ENCODE measurements around the gene GNB4.
A peak's percentile ranks its signal among the peaks of the same experiment; 100 is the strongest.

Gene GNB4

DNA sequence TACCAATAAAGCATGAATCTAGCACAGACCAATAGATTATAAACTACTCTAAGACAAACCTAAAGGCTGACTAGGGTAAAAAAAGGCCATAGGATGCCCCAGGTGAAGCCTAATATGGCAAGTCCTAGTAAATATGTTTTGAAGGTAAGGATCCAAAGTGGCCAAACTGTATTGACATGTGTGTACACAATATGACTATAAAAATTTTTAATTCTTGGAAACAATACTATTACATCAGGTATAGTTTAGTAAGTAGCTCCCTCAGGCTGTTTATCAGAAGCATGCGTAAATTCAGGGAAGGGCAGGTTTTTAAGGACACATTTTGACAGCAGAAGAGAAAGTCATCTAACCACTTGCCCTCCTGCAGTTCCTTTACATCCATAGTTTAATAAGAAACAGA lies 18.8 kb downstream of the GNB4 start:
- DNase-seq (ENCODE audit: low spot score): no peak

DNA sequence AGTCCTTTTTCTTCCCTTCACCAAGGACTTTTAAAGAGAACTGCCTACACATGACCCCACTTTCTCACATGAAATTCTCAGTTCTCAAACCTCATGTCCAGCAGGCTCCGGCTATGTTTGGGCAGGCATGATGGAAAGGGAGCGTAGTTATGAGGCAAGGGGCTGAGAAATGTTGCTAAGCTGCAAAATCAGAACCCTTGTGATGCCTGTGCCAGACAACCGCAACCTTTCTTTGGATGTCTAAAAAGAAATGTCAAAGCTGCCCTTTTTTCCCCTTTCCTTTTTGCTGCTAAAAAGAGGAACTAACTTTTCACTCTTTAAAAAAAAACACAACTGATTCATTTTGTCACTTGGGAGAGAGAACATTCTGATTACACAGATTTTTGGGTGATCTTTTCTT lies 19.2 kb downstream of the GNB4 start:
- DNase-seq (ENCODE audit: low spot score): no peak

DNA sequence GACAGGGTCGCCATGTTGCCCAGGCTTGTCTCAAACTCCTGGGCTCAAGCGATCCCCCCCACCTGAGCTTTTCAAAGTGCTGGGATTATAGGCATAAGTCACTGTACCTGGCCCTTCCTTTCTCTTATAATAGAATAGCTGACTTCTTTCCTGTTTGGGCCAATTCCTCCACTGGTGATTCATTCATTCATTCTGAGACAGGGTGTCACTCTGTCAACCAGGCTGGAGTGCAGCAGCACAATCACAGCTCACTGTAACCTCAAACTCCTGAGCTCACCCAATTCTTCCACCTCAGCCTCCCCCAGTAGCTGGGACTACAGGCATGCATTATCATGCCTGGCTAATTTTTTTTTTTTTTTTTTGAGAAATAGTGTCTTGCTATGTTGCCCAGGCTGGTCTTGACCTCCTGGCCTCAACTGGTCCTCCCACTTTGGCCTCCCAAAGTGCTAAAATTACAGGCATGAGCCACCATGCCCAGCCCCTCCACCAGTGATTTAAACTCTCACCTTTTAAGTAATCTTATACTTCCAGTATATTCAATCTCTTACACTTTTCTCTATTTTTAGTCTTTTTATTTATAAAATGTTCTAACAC lies 20.9 kb downstream of the GNB4 start:
- no peak for DNase-seq (ENCODE audit: low spot score)

DNA sequence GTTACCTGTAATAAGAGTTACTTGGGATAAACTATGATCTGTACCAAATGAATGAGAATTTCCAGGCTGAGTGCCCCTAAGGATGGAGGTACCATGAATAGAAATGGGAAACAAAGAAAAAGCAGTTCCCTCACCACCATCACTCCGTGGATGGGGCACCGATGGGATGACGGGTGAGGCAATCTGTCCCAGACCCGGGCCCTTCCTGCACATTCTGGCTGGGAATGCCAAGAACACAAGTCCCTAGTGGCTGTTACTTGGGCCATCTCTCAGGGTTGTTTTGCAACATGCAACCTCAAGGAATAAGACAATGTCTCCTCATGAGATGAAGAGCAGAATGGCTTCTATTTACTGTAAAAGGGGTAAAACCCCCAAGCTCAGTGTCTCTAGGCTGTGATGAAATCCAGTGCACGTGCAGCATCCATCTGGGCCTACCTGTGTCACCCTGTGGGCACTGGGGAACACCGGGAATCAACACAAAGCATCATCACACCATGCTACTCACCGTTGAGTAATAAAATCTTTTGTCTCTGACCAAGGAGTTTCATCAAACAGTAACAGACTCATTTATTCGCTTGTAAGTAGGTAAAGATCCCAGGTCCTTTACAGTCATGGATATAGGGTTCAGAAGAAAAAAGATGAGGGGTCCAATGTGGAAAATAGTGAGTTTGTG lies 22.3 kb downstream of the GNB4 start:
- no peak for DNase-seq (ENCODE audit: low spot score)

DNA sequence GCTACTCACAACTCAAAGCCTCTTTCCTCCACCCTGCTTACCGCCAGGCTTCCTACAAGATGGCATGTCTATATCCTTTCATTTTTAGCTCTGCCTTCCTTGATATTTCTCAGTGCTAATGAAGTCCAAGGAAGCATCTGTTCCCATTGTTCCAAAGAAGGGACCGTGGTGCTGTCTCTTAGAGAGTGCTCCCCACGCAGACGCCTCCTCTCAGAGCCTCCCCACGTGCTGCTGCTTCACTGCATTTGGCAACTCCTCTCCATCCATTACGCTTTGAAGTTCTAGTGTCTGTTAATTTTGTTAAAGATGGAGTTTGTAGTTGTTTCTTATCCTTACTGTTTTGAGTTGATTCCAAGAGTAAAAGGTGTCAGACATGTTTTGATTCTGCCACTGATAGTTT lies 26.2 kb downstream of the GNB4 start:
- DNase-seq (ENCODE audit: low spot score): no peak

DNA sequence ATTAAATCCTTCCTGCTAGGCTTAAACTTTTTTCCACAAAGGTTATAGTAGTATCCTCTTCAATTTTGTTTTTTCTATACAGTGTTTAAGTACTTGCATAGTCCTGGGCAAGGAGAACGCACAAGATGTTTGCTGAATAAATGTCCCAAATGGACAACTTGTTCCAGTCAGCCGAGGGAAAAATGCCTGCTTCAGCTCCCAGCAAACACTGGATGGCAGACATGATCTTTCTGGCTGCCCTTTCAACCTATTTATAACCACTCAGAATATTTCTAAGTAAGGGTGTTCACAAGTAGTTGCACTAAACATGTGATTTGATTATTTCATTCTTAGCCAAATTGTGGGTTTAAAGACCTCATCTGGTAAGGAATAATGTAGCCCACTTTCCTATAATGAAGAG lies 29.8 kb downstream of the GNB4 start:
- peak; percentile 32 for DNase-seq (ENCODE audit: low spot score)

DNA sequence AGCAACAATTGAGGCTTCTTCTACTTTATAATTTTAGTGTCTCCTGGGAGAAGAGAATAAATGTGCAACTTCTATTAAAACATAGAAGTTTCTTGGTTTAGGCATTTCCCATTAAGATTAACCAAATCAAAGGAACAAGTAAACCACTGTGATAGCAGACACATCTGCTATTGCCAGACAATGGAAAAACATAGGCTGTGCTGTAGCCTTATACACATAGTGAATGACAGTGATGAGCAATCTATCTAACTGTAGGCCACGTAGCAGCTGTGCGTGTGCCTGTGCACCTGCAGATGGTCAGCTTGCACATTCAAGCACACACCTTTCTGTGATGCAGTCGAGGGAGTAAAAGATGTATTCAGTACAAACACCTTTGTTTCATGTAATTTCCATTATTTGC lies 32.7 kb downstream of the GNB4 start:
- DNase-seq (ENCODE audit: low spot score): no peak

DNA sequence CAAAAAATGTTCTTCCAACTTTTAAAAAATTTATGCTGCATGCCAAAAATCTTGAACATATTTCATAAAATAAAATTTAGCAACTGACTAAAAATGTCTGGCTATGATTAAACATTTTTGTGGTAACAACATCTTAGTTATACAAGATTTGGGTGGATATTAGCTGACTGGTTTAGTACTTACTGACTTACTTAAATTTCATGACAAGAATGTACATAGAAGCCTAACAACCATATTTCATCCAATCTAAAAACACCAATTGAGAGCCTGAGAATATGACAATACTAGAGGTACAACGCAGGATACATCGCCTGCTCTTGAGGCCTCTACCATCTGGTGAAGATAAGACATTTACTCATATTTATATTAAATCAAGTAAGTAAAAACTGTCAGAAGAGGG lies 34.6 kb downstream of the GNB4 start:
- no peak for DNase-seq (ENCODE audit: low spot score)

DNA sequence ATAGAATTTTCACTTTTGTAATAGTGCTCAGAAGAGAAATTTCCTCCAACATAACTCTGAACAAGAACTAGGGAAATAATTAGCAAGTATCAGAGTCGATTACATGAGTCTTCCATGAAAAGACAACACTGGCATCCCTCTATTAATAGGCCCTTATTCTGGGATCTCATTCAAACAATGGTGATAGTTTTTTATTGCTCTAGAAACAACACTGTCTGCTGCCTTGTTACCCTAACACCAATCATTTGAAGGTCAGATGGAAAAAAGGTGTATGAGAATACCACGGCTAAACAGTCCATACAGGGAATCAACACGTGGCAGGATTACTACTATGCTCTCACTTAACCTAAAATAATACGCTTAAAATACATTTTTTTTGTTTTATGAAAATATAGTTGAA lies 35.9 kb downstream of the GNB4 start:
- DNase-seq (ENCODE audit: low spot score): no peak

DNA sequence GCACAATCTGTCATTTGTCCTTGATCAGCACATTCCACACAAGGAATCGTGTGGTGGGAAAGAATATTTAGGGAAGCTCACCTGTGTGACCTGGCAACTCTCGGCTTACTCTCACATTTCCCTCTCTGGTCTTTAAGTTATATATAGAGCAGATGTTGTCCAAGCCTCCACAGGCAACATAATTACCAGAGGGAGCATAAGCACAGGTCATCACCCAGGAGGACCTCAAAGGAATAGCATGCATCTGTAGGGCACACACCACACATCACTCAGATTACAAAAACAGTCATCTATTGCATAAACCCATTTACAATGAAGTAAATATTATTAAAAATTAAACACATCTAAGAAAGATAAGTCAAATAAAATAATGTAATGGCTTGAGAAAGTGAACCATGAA lies 36.5 kb downstream of the GNB4 start:
- no peak for DNase-seq (ENCODE audit: low spot score)

DNA sequence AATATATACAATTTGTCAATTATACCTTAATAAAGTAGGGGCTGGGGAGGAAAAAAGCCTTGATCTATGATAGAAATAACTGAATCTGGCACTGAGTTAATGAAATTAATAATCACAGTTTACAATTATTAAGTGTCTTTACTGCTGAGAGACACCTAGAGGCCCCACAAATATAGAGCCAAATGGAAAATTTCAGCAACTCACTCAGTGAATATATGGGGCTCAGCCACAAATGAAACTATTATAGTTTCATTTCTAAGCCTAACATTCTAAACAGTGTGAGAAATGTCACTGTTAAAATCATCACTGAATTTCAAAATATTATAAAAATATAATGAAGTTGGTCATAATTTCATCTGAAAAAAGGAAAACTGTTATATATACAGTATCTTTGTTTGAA lies 40.3 kb downstream of the GNB4 start:
- DNase-seq (ENCODE audit: low spot score): no peak

DNA sequence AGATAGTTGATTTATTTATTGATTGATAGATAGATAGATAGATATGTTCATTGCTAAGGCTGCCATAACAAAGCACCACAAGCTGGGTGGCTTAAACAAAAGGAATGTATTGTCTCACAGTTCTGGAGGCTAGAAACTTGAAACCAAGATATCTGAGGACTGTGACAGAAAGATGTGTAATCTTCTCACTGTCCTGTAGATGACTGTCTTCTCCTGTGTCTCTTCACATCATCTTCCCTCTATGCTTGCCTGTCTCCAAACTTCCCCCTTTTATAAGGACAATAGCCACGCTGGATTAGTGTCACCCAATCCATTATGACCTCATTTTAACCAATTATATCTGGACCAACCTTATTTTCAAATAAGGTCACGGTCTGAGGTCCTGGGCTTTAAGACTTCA lies 40.9 kb downstream of the GNB4 start:
- DNase-seq (ENCODE audit: low spot score): no peak

DNA sequence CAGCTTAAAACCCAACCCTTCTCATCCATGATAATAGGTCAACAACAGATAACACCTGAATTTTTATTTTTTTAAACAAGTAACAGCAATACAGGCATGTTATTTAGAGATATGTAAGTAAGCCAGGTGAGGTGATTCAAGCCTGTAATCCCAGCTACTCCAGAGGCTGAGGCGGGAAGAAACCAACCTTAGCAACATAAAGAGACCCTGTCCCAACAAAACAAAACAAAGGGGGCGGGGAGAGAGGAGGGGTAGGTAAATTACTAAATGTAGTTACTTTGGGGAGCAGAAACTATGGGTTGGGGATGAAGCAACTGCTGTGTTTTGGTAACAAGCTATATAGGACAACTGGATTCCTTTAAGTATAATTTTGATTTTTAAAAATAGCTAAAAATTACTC lies 47.0 kb downstream of the GNB4 start:
- DNase-seq (ENCODE audit: low spot score): no peak

DNA sequence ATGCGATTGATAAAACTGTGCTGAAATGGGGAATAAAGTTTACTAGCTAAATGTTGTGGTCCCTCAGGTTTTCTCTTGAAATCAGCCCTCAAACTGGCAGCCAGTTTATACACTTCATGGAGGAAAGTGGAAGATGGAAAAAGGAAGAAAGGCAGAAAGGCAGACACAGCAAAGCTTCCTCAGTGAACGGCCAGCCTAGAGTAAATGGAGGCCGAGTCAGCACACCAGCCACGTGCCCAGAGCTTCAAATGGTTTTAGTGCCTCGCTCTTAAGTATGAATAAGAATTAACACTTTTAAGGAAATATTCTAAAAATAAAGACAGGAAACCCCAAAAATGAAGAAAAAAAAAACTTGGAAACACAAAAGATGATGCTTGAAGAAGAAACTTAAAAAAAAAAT lies 48.3 kb downstream of the GNB4 start:
- DNase-seq (ENCODE audit: low spot score): no peak

DNA sequence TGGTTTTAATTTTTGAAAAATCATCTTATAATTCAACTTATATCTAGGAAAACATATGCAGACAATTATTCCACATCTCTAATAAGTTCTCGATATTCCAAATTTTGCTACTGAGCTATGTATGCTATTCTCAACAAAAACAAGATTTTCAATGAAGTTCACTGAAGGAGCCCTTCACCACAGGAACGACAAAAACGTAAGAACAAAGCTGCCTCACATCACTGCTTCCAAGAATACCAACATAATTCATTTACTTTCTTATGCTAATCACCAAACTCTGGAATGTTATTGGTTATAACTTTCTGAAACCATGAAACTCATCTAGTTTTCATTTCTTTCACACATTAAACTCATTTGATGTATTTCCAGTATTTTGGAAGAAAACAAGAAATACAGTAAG lies 49.7 kb downstream of the GNB4 start:
- DNase-seq (ENCODE audit: low spot score): no peak

DNA sequence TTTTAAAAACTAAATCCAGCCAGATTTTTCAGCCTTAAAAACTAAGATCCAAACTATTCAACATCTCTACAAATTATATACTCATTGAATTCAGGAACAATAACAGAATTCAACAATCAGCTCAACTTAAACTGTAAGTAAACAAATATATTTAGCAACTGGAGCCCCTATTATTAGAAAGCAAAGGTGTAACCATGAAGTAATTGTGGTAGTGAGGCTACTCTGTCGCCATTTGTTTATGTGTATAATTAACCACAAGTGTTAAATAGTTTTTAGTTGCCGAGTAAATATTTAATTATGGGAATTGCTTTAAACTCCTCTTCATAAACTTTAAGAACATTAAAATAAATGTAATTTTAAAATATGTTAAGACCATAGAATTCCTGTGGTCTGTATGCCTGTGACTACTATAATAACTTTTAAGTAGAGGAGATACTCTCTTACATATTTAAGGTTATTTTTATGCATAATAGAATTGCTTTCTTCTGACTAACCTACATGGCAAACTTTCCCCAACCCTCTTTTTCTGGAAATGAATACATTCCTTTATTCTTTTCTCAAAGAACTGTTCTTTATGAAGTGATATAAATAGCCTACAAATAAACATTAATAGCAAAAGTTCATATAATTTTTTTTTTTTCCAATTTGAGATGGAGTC lies 52.6 kb downstream of the GNB4 start:
- DNase-seq (ENCODE audit: low spot score): no peak

DNA sequence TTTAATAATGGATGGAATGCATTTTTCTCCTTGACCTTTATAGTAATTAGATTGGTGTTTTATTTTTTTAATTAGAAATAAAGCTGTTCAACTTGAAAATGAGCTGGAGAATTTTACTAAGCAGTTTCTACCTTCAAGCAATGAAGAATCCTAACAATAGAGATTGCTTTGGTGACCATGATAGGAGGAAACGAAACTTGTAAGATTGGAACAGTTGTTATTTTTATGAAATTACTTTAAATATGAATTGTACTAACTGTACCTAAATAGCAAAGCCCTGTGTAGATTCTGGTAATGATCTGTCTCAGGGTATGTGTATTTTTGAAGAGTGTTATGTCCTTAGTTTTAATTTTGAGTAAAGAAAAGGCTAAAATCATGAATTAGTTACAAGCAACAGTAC lies 59.4 kb downstream of the GNB4 start:
- no peak for DNase-seq (ENCODE audit: low spot score)

DNA sequence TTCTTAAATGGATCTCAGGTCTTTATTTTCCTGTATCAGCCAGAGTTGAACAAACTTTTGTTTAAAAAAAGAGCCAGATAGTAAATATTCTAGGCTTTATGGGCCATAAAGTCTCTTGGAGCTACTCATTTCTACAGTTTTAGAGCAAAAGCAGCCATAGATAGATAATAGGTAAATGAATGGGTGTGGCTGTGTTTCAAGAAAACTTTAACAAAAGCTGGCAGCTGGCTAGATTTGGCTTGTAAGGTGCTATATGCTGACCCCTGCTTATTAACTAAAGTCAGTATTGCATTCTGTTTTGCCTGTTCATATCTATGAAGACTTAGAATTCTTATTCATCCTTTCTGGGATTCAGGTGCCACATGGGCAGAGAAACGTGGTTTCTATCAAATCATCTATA lies 74.8 kb downstream of the GNB4 start:
- no peak for DNase-seq (ENCODE audit: low spot score)

DNA sequence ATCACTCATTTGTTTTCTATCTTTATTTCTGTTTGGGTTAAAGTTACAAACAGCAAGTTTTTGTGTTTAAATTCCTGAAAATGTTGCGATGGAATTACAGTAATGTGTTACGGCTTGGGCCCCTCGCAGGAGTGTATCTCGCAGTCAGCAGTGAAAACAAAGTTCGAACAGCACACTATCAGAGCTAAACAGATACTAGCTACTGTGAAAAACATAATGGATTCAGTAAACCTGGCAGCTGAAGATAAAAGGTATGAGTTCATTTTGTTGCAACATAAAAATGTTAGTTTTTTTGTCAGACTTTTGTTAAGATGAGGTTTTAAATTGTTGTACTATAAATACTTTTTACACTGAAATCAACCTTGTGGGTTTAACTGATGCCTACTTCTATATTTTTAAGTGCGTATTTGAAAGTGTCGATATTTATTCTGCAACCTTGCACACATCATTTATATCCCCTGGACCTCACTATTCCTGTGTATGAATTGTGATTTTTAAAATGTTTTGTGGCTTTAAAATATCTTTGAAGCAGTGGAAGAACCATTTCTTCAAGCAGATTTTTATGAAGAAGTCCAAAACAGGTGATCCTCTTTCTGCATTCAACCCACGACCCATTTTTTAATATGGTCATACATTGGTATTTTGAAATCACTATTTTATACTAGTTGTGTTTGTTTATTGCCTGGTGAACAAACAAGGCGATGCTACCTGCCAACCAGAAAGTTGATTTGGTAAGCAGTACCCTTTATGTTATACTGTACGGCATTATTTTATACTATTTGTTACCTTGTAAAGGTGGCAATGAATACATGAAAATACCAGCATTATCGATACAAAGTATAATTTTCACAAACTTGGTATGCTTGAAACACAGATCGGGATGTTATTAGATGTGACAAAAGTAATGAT lies 75.9 kb downstream of the GNB4 start:
- DNase-seq (ENCODE audit: low spot score): no peak

DNA sequence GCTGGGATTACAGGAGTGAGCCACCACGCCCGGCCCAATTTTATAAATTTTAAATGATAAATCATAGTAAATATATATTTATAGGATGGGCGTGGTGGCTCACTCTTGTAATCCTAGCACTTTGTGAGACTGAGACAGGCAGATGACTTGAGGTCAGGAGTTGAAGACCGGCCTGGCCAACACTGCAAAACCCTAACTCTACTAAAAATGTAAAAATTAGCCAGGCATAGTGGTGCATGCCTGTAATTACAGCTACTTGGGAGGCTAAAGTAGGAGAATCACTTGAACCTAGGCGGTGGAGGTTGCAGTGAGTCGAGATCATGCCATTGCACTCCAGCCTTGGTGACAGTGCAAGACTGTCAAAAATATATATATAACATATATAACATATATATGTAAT lies 77.3 kb downstream of the GNB4 start:
- no peak for DNase-seq (ENCODE audit: low spot score)

DNA sequence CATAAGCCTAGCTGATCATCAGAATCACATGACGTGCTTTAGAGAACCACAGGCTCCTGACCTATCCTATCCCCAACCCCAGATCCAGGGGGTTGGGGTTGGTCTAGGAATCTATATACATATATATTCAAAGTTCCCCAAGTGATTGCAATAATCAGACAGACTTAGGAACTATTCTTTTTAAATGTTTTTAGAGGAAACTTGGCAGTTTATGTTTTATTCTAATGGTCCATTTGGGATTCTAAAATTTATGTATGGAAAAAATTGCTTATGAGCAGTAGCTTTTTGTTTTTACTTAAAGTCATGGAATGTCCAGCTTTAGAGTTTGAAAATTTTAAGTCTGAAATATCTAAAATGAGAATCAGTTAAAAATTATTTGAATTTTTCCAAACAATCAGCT lies 81.6 kb downstream of the GNB4 start:
- DNase-seq (ENCODE audit: low spot score): no peak

DNA sequence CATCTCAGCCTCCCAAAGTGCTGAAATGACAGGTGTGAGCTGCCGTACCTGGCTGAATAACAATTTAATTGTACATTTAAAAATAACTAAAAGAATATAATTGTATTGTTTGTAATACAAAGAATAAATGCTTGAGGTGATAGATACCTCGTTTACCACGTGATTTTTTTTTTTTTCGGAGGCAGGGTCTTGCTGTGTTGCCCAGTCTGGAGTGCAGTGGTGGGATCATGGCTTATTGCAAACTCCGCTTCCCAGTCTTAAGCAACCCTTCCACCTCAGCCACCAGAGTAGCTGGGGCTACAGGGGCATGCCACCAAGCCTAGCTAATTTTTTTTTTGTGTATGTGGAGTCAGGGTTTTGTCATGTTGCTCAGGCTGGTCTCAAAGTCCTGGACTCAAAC lies 87.9 kb downstream of the GNB4 start:
- no peak for DNase-seq (ENCODE audit: low spot score)

DNA sequence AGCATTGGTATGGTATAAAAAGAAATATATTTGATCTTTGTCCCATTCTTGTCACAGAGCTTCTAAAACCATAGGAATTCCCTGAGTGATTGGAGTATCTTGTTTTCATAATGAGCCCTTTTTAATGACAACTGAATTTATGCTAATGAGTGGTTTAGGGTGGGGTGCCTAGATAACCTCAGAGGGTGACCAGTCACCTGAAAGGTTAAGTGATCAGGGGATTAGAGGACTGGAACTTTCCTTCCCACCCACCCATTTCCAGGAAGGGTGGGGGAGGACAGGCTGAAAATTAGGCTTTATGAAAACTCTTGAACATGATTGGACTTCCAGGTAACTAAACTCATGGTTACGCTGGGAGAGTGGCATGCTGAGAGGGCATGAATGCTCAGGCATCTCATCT lies 95.3 kb downstream of the GNB4 start:
- no peak for DNase-seq (ENCODE audit: low spot score)

All from D341Med (cell line).